ENCODE results near the gene VPS41.
A peak's percentile ranks its signal among the peaks of the same experiment; 100 is the strongest.

Gene VPS41

GRCh38 chr7:38798552-38799267 is 110.3 kb downstream of the VPS41 start:
- DNase-seq, result no peak

- DNase-seq, result no peak
These were observed 112.1 kb downstream of the VPS41 start for GRCh38 chr7:38796626-38797501.

GRCh38 chr7:38795593-38795992 is 113.4 kb downstream of the VPS41 start:
- no peak for DNase-seq

- no peak for DNase-seq
These were observed 127.0 kb downstream of the VPS41 start for GRCh38 chr7:38781991-38782390.

- no peak for DNase-seq
These were observed 131.4 kb downstream of the VPS41 start for GRCh38 chr7:38777609-38778008.

GRCh38 chr7:38775506-38776175 is 133.3 kb downstream of the VPS41 start:
- DNase-seq, result no peak

- DNase-seq, result no peak
These were observed 135.6 kb downstream of the VPS41 start for GRCh38 chr7:38773430-38773829.

GRCh38 chr7:38760226-38760625 is 148.8 kb downstream of the VPS41 start:
- DNase-seq, result no peak

GRCh38 chr7:38759028-38759427 is 150.0 kb downstream of the VPS41 start:
- DNase-seq, result no peak

GRCh38 chr7:38757931-38758330 is 151.1 kb downstream of the VPS41 start:
- no peak for DNase-seq

GRCh38 chr7:38756521-38756920 is 152.5 kb downstream of the VPS41 start:
- no peak for DNase-seq

GRCh38 chr7:38753347-38753746 is 155.6 kb downstream of the VPS41 start:
- no peak for DNase-seq

- no peak for DNase-seq
These were observed 157.6 kb downstream of the VPS41 start for GRCh38 chr7:38751416-38751815.

GRCh38 chr7:38748056-38748610 is 160.9 kb downstream of the VPS41 start:
- DNase-seq, result peak; percentile 24

- no peak for DNase-seq
These were observed 162.6 kb downstream of the VPS41 start for GRCh38 chr7:38746438-38746837.

- no peak for DNase-seq
These were observed 164.2 kb downstream of the VPS41 start for GRCh38 chr7:38744746-38745145.

GRCh38 chr7:38743899-38744298 is 165.1 kb downstream of the VPS41 start:
- no peak for DNase-seq

- no peak for DNase-seq
These were observed 168.9 kb downstream of the VPS41 start for GRCh38 chr7:38740041-38740440.

- no peak for DNase-seq
These were observed 172.9 kb downstream of the VPS41 start for GRCh38 chr7:38736138-38736537.

GRCh38 chr7:38731215-38731614 is 177.8 kb downstream of the VPS41 start:
- DNase-seq, result no peak

- no peak for DNase-seq
These were observed 180.8 kb downstream of the VPS41 start for GRCh38 chr7:38728145-38728544.

- DNase-seq, result no peak
These were observed 181.6 kb downstream of the VPS41 start for GRCh38 chr7:38727184-38727940.

GRCh38 chr7:38723327-38723726 is 185.7 kb downstream of the VPS41 start:
- no peak for DNase-seq

All from KG1 (cell line).